ENCODE results near the gene SH3TC1. TPM values are rescaled to one million over a fixed set of nuclear protein-coding genes. Genes with fewer than 3 reads are reported as not detected.

Gene SH3TC1
- total RNA-seq, 1 donor from 2014 or later = 12.5 TPM

DNA sequence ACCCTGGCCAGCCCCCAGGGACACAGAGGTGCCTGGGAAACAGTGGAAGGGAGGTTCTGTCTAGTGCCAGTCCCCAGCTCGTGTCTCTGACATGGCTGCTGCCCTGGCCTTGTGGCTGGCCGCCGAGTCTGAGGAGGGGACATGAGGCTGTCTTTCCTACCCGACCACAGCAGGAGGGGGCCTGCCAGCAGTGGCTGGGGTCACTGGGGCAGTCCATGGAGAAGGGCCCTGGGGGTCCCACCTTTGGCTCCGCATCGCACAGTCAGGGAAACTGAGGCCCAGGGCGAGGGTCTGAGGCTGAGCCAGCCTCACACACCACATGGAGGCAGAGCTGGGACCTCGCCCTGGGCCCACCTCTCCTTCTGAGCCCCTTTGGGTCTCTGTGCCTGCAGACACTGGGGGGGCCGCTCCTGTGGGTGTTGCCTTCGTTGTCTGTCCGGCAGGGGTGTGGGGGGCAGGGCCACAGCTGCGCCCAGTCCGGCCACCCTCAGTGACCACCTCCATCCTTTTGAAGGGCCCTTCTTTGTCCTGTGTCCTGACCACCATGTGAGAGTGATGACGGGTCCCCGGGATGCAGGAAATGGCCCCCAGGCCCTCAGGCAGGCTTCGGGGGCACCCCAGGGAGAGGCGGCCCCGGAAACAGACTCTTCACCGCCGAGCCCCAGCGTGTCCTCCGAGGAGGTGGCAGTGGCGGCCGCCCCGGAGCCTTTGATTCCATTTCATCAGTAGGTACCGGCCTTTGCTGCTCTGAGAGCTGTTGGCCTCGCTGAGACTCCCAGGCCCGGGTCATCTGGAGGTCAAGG, 17.6 kb downstream of the SH3TC1 start:
- Mint-ChIP-seq H3K27me3 (no peaks in the 10 kb centered on the region), H3K27ac (no peak overlapping the region), H3K9me3 (ENCODE audit: low read depth) (no peaks in the 10 kb centered on the region), H3K4me1 (ENCODE audit: low read depth) (peaks cover 8% of the 10 kb centered on the region), H3K4me3 (ENCODE audit: low read depth) (no peak overlapping the region), H3K36me3 (ENCODE audit: insufficient read depth) (no peaks in the 10 kb centered on the region)
- no peak for TF ChIP-seq CTCF (IDR thresholded peaks at IDR 0.05; ENCODE audit: unreplicated experiment)
- DNase-seq (ENCODE audit: low spot score, unreplicated experiment) = no peak

- no peak for DNase-seq (ENCODE audit: low spot score, unreplicated experiment)
- Mint-ChIP-seq H3K27me3 (no peaks in the 10 kb centered on the region), H3K4me1 (ENCODE audit: low read depth) (peaks cover 3% of the 10 kb centered on the region), H3K36me3 (ENCODE audit: insufficient read depth) (no peaks in the 10 kb centered on the region), H3K27ac (no peak overlapping the region), H3K9me3 (ENCODE audit: low read depth) (no peaks in the 10 kb centered on the region), H3K4me3 (ENCODE audit: low read depth) (no peak overlapping the region)
- no peak for TF ChIP-seq CTCF (IDR thresholded peaks at IDR 0.05; ENCODE audit: unreplicated experiment)
Observed at GRCh38 chr4:8217246-8217511, 18.1 kb downstream of the SH3TC1 start.

- Mint-ChIP-seq H3K27ac (no peak overlapping the region), H3K4me1 (ENCODE audit: low read depth) (peaks cover 3% of the 10 kb centered on the region), H3K9me3 (ENCODE audit: low read depth) (no peaks in the 10 kb centered on the region), H3K4me3 (ENCODE audit: low read depth) (no peak overlapping the region), H3K27me3 (no peaks in the 10 kb centered on the region), H3K36me3 (ENCODE audit: insufficient read depth) (no peaks in the 10 kb centered on the region)
- DNase-seq (ENCODE audit: low spot score, unreplicated experiment) = no peak
- no peak for TF ChIP-seq CTCF (IDR thresholded peaks at IDR 0.05; ENCODE audit: unreplicated experiment)
Observed at GRCh38 chr4:8217871-8218270, 18.8 kb downstream of the SH3TC1 start.

- Mint-ChIP-seq H3K36me3 (ENCODE audit: insufficient read depth) (no peaks in the 10 kb centered on the region), H3K4me1 (ENCODE audit: low read depth) (peaks cover 3% of the 10 kb centered on the region), H3K4me3 (ENCODE audit: low read depth) (no peak overlapping the region), H3K27me3 (no peaks in the 10 kb centered on the region), H3K9me3 (ENCODE audit: low read depth) (no peaks in the 10 kb centered on the region), H3K27ac (no peak overlapping the region)
- no peak for TF ChIP-seq CTCF (IDR thresholded peaks at IDR 0.05; ENCODE audit: unreplicated experiment)
- DNase-seq (ENCODE audit: low spot score, unreplicated experiment) = no peak
Observed at GRCh38 chr4:8218371-8219031, 19.4 kb downstream of the SH3TC1 start.

GRCh38 chr4:8219236-8219635, 20.1 kb downstream of the SH3TC1 start:
- TF ChIP-seq CTCF (IDR thresholded peaks at IDR 0.05; ENCODE audit: unreplicated experiment) = no peak
- Mint-ChIP-seq H3K36me3 (ENCODE audit: insufficient read depth) (no peaks in the 10 kb centered on the region), H3K27me3 (no peaks in the 10 kb centered on the region), H3K4me1 (ENCODE audit: low read depth) (peaks cover 5% of the 10 kb centered on the region), H3K9me3 (ENCODE audit: low read depth) (no peaks in the 10 kb centered on the region), H3K27ac (no peak overlapping the region), H3K4me3 (ENCODE audit: low read depth) (no peak overlapping the region)
- DNase-seq (ENCODE audit: low spot score, unreplicated experiment) = no peak
